K562 (cell line): ENCODE results near the gene HEMGN. TPM values are rescaled to one million over a fixed set of nuclear protein-coding genes. Genes with fewer than 3 reads are reported as not detected.

Experiments
- ATAC-seq: fragments of 200-7000 bp; cut with Tn5 transposase; 3 replicates; pipeline ENCODE4 v1.9.1; 2020; ENCODE audit warnings: moderate library complexity
- BruUV-seq: library from RNA; stranded (reverse); fragments of 400-500 nt; replicated peaks from 2 replicates; lab custom pipeline; 2021; lab: Mats Ljungman, UMichigan
- CTCF ChIA-PET: fragments of 300-600 bp; formaldehyde crosslinking; extraction: SDS; loops from one replicate; lab custom pipeline; 2021; ENCODE audit warnings: low intra/inter-chr PET ratio; lab: Yijun Ruan, JAX
- POLR2A ChIA-PET: fragments of 300-600, 350-650 bp; sonication (Branson Sonifier 250); formaldehyde crosslinking; extraction: SDS; loops from one replicate; lab custom pipeline; 2021; ENCODE audit warnings: antibody characterized with exemption, inconsistent platforms; lab: Yijun Ruan, JAX
- DNase-seq, 4 experiments: peaks; one replicate each; pipeline versions ENCODE4 v3.0.0 to v3.0.0-alpha.2; 2011 to 2018; ENCODE audit warnings: low spot score in 3 of 4, mixed read lengths in 3 of 4; ENCODE audit errors: extremely low read depth in 1 of 4
- FAIRE-seq: peaks from 2 replicates; lab custom pipeline; 2011; peaks lifted over from hg19 to GRCh38; lab: Jason Lieb, UNC
- H2AFZ ChIP-seq: 2 replicates; pipeline ENCODE4 v1.6.0; 2011; ENCODE audit warnings: low read depth, low read length, control low read depth, inconsistent platforms
- H3K27ac ChIP-seq: fragments of 200-600 bp; 3 replicates; pipeline ENCODE4 v1.8.0; 2011; ENCODE audit warnings: low read depth, mild to moderate bottlenecking, control low read depth, inconsistent platforms, low read length, moderate library complexity, mixed read lengths; ENCODE audit errors: extremely low read depth
- H3K27me3 ChIP-seq, 2 experiments: fragments of 300-600 bp in 1 of 2; 2 replicates in 1 of 2; 3 replicates in 1 of 2; pipeline versions ENCODE4 v1.6.0 to v1.8.0; 2011; ENCODE audit warnings: inconsistent platforms in 2 of 2, low read length in 2 of 2, mild to moderate bottlenecking in 1 of 2, mixed read lengths in 1 of 2, moderate library complexity in 1 of 2; ENCODE audit not compliant: control insufficient read depth in 2 of 2, insufficient read depth in 2 of 2
- H3K36me3 ChIP-seq: fragments of 300-600 bp; 3 replicates; pipeline ENCODE4 v1.8.0; 2011; ENCODE audit warnings: mild to moderate bottlenecking, low read length, inconsistent platforms; ENCODE audit not compliant: control insufficient read depth, insufficient read depth
- H3K4me1 ChIP-seq, 2 experiments: fragments of 200-600 bp in 1 of 2; replicated peaks in 1 of 2; 2 replicates in 1 of 2; 3 replicates in 1 of 2; pipeline versions ENCODE4 v1.5.1 to v1.8.0; 2011; ENCODE audit warnings: inconsistent platforms in 2 of 2, low read length in 2 of 2, mild to moderate bottlenecking in 1 of 2, mixed read lengths in 1 of 2, moderate library complexity in 1 of 2; ENCODE audit not compliant: control insufficient read depth in 2 of 2, insufficient read depth in 2 of 2
- H3K4me2 ChIP-seq: 2 replicates; pipeline ENCODE4 v1.6.1; 2011; ENCODE audit warnings: low read length, control low read depth, inconsistent platforms, mixed read lengths; ENCODE audit not compliant: insufficient read depth
- H3K4me3 ChIP-seq: fragments of 200-600 bp; sonication (generic), shearing (Covaris generic); 2 replicates; pipeline ENCODE4 v1.5.1; 2016; ENCODE audit warnings: control low read depth, inconsistent platforms
- H3K79me2 ChIP-seq: fragments of 200-600 bp; 3 replicates; pipeline ENCODE4 v1.8.0; 2011; ENCODE audit warnings: low read length, inconsistent platforms; ENCODE audit not compliant: control insufficient read depth, insufficient read depth
- H3K9ac ChIP-seq, 2 experiments: 2 replicates each; pipeline versions ENCODE4 v1.6.0 to v1.6.1; 2011; ENCODE audit warnings: low read depth in 2 of 2, low read length in 2 of 2, control low read depth in 1 of 2, inconsistent platforms in 1 of 2, mild to moderate bottlenecking in 1 of 2, mixed read lengths in 1 of 2; ENCODE audit not compliant: insufficient read depth in 1 of 2
- H3K9me1 ChIP-seq: one replicate; pipeline ENCODE4 v1.6.0; 2011; ENCODE audit warnings: inconsistent platforms, mild to moderate bottlenecking, low read length, moderate library complexity; ENCODE audit not compliant: control insufficient read depth, insufficient read depth
- H3K9me3 ChIP-seq: replicated peaks from 2 replicates; pipeline ENCODE4 v1.5.1; 2011; ENCODE audit warnings: low read depth, low read length, inconsistent platforms; ENCODE audit not compliant: control insufficient read depth, insufficient read depth
- H4K20me1 ChIP-seq: replicated peaks from 2 replicates; pipeline ENCODE4 v1.6.1; 2011; ENCODE audit warnings: low read length, inconsistent platforms, mixed read lengths; ENCODE audit not compliant: control insufficient read depth, insufficient read depth
- ZNF592 ChIP-seq: fragments of 450-650 bp; IDR thresholded peaks from 2 replicates; pipeline ENCODE4 v1.6.1; 2017; ENCODE audit warnings: antibody characterized with exemption, mild to moderate bottlenecking
- ZNF655 ChIP-seq: fragments of 250-450 bp; sonication (Bioruptor Pico); IDR thresholded peaks from 2 replicates; pipeline ENCODE4 v1.5.0; 2021
- WGBS: fragments of 100-300 bp; shearing (Covaris generic); methylation state at CpG from one replicate; pipeline ENCODE4 v1.1.6; 2016; ENCODE audit warnings: low coverage, mixed read lengths; ENCODE audit not compliant: insufficient coverage; ENCODE audit errors: missing lambda C conversion rate; 5-methylcytosine and 5-hydroxymethylcytosine counted together
- in situ Hi-C: fragments of 300-500 bp; cut with MboI; formaldehyde crosslinking; loops from 4 replicates; pipeline ENCODE4 v1.15.0; 2018; ENCODE audit warnings: inconsistent platforms, mixed read lengths
- intact Hi-C: fragments of 100-400 bp; cut with micrococcal nuclease; formaldehyde crosslinking; loops from 2 replicates; pipeline ENCODE4 v1.14.2; 2022
- polyA plus RNA-seq, 8 experiments: library from polyadenylated mRNA; depleted of rRNA in 4 of 8; stranded (reverse) in 5 of 8; unstranded in 3 of 8; fragments of >200 nt; fragmentation: Nextera tagmentation in 2 of 8; fragmentation: Illumina TruSeq in 1 of 8; extraction: Ambion mirVana in 2 of 8; extraction: Trizol in 1 of 8; gene quantifications; 2 replicates each; pipeline versions ENCODE4 v1.2.1 to v1.2.3, GENCODE V29; 2011 to 2014; ENCODE audit warnings: inconsistent platforms in 1 of 8, missing spikeins in 1 of 8
- total RNA-seq, 7 experiments: library from RNA; depleted of rRNA in 6 of 7; stranded (reverse); fragments of >200 nt in 6 of 7; fragmentation: Illumina TruSeq in 2 of 7; extraction: Trizol in 2 of 7; gene quantifications; 2 replicates each; pipeline versions ENCODE4 v1.2.1 to v1.2.3, GENCODE V29; 2011 to 2021; ENCODE audit warnings: low replicate concordance in 1 of 7

Gene HEMGN
- total and polyA plus RNA-seq, 9 of the 15 experiments (the other 6 are each of a cell fraction or from before 2014, with no cell fraction given): 56.3 to 258 (median 137) TPM

GRCh38 chr9:97970165-97970564 lies 32.2 kb upstream of the HEMGN start:
- CTCF ChIA-PET: no interaction called here
- POLR2A ChIA-PET: interaction anchor here (0.7 to 8.3 kb wide), 3 partner anchors 10 to 380 kb away, joined by 3 to 84 read pairs (median 5); partner anchors contain the start of gene ANP32B
- H3K36me3 ChIP-seq: no peaks in the 10 kb centered on the region
- intact Hi-C loops (no loop called here), in situ Hi-C loops (no loop called here)
- H3K9me3 ChIP-seq: peaks cover 4% of the 10 kb centered on the region; the same call in 1 of the 2 replicates
- FAIRE-seq (peak; percentile 11), DNase-seq (no peak), ATAC-seq (peak; percentile 18; the same call in 2 of the 3 replicates)
- H3K9ac ChIP-seq: peak overlapping the region in 1 of 2 experiments; percentile 26; a peak in 1 of 4 replicates
- no peaks in the 10 kb centered on the region for H3K9me1 ChIP-seq
- peak overlapping the region; percentile 42; the same call in 1 of the 3 replicates for H3K27ac ChIP-seq
- TF ChIP-seq ZNF655 (CRISPR knock-in tag) (no peak), ZNF592 (0 out of 2 replicates have a peak, but pooled peaks have one; percentile 11)
- BruUV-seq: no TSS peak
- H3K79me2 ChIP-seq: no peaks in the 10 kb centered on the region
- peaks cover 0 to 11% of the 10 kb centered on the region in 2 experiments; a peak in 2 of 5 replicates for H3K4me1 ChIP-seq
- 58% methylated on average over 7 of the region's 7 CpGs for WGBS
- H4K20me1 ChIP-seq: no peaks in the 10 kb centered on the region
- no peak overlapping the region for H3K4me3 ChIP-seq
- H3K27me3 ChIP-seq: no peaks in the 10 kb centered on the region
- peak overlapping the region; percentile 84 for H2AFZ ChIP-seq
- H3K4me2 ChIP-seq: no peak overlapping the region; the same call in 1 of the 2 replicates
